Measurements from ENCODE around the gene GPX4.
A peak's percentile ranks its signal among the peaks of the same experiment; 100 is the strongest.

GPX4 gene

GRCh38 chr19:1084024-1084868 is 19.5 kb upstream of the GPX4 start:
- no peak for DNase-seq (ENCODE audit: low read depth in 2 of 2)

GRCh38 chr19:1085053-1085658 is 18.6 kb upstream of the GPX4 start:
- DNase-seq (ENCODE audit: low read depth in 2 of 2), result no peak

GRCh38 chr19:1085676-1086442 is 17.9 kb upstream of the GPX4 start:
- no peak for DNase-seq (ENCODE audit: low read depth in 2 of 2)

GRCh38 chr19:1086613-1087012 is 17.2 kb upstream of the GPX4 start:
- DNase-seq (ENCODE audit: low read depth in 2 of 2), result no peak

GRCh38 chr19:1087813-1088415 is 15.9 kb upstream of the GPX4 start:
- DNase-seq (ENCODE audit: low read depth in 2 of 2), result no peak

GRCh38 chr19:1088416-1089010 is 15.3 kb upstream of the GPX4 start:
- DNase-seq (ENCODE audit: low read depth in 2 of 2), result no peak

- DNase-seq (ENCODE audit: low read depth in 2 of 2), result no peak
Measured at GRCh38 chr19:1089126-1089771, 14.5 kb upstream of the GPX4 start.

- no peak for DNase-seq (ENCODE audit: low read depth in 2 of 2)
Measured at GRCh38 chr19:1089891-1090290, 13.9 kb upstream of the GPX4 start.

GRCh38 chr19:1090731-1091543 is 12.9 kb upstream of the GPX4 start:
- no peak for DNase-seq (ENCODE audit: low read depth in 2 of 2)

GRCh38 chr19:1091544-1092175 is 12.1 kb upstream of the GPX4 start:
- DNase-seq (ENCODE audit: low read depth in 2 of 2), result no peak

- no peak for DNase-seq (ENCODE audit: low read depth in 2 of 2)
Measured at GRCh38 chr19:1093330-1093729, 10.5 kb upstream of the GPX4 start.

- DNase-seq (ENCODE audit: low read depth in 2 of 2), result no peak
Measured at GRCh38 chr19:1093811-1094553, 9.8 kb upstream of the GPX4 start.

- no peak for DNase-seq (ENCODE audit: low read depth in 2 of 2)
Measured at GRCh38 chr19:1094655-1094977, 9.2 kb upstream of the GPX4 start.

GRCh38 chr19:1094978-1095701 is 8.7 kb upstream of the GPX4 start, which contains the start of gene POLR2E:
Gene POLR2E (minus strand): TSS chr19:1095375. CDS start chr19:1095315, 60 bp downstream.
- DNase-seq (ENCODE audit: low read depth in 2 of 2), result peak; percentile 98 to 99

- DNase-seq (ENCODE audit: low read depth in 2 of 2), result no peak
Measured at GRCh38 chr19:1097810-1098176, 6.0 kb upstream of the GPX4 start.

- no peak for DNase-seq (ENCODE audit: low read depth in 2 of 2)
Measured at GRCh38 chr19:1098177-1099051, 5.4 kb upstream of the GPX4 start.

- no peak for DNase-seq (ENCODE audit: low read depth in 2 of 2)
Measured at GRCh38 chr19:1101337-1101698, 2.5 kb upstream of the GPX4 start.

Data from stimulated activated CD4-positive, alpha-beta T cell treated with anti-CD3 and anti-CD28 coated beads, Interleukin-1b, Interleukin-23, amount 100 ng/mL, for 4 hours (primary cell).